Cardiac muscle cell (in vitro differentiated cells and primary cell): ENCODE results near the gene LHB. TPM values are rescaled to one million over a fixed set of nuclear protein-coding genes. Genes with fewer than 3 reads are reported as not detected.
A peak's percentile ranks its signal among the peaks of the same experiment; 100 is the strongest.

Experiments
- DNase-seq, 2 donors: peaks; one replicate each; pipeline versions ENCODE4 v3.0.0 to v3.0.0-alpha.2; 2010 to 2017; ENCODE audit warnings: low read depth in 1 of 2, low spot score in 1 of 2
- H3K27ac ChIP-seq: fragments of 200-600 bp; sonication (generic); 2 replicates; pipeline ENCODE4 v1.5.1; 2016
- H3K27me3 ChIP-seq: fragments of 200-600 bp; sonication (generic); 2 replicates; pipeline ENCODE4 v1.6.0; 2016; ENCODE audit warnings: control low read depth
- H3K36me3 ChIP-seq: fragments of 200-600 bp; sonication (generic); 2 replicates; pipeline ENCODE4 v1.5.1; 2016; ENCODE audit warnings: control low read depth
- H3K4me1 ChIP-seq: fragments of 200-600 bp; sonication (generic); 2 replicates; pipeline ENCODE4 v1.8.1; 2017; ENCODE audit warnings: low read depth, mild to moderate bottlenecking, mixed run types
- H3K4me3 ChIP-seq: fragments of 200-600 bp; sonication (generic); 2 replicates; pipeline ENCODE4 v1.5.1; 2016; ENCODE audit warnings: mild to moderate bottlenecking
- H3K9me3 ChIP-seq: fragments of 200-600 bp; sonication (generic); 2 replicates; pipeline ENCODE4 v1.5.1; 2017; ENCODE audit warnings: low read depth, mild to moderate bottlenecking, control low read depth
- CTCF ChIP-seq: IDR thresholded peaks from 2 replicates; pipeline ENCODE4 v1.5.1; 2012; ENCODE audit warnings: low read depth, mild to moderate bottlenecking, low read length
- polyA plus RNA-seq: library from polyadenylated mRNA; unstranded; fragments of >200 nt; fragmentation: Nextera tagmentation; extraction: Ambion mirVana; gene quantifications from 2 replicates; pipeline ENCODE4 v1.2.1, GENCODE V29; 2016
- total RNA-seq: library from RNA; depleted of rRNA; stranded (reverse); fragments of >200 nt; gene quantifications from 2 replicates; pipeline ENCODE4 v1.2.3, GENCODE V29; 2016

The LHB gene
- total and polyA plus RNA-seq, 2 experiments from 2014 or later, result 1.8 TPM; not detected in 1

GRCh38 chr19:48988286-48988685 lies 28.6 kb downstream of the LHB start:
- no peak for DNase-seq
- TF ChIP-seq CTCF, result no peak
- Histone ChIP-seq H3K4me3 (no peak overlapping the region), H3K27ac (no peak overlapping the region), H3K36me3 (peaks cover 41% of the 10 kb centered on the region), H3K4me1 (peaks cover 10% of the 10 kb centered on the region), H3K9me3 (no peaks in the 10 kb centered on the region), H3K27me3 (no peaks in the 10 kb centered on the region)

- Histone ChIP-seq H3K27ac (peak overlapping the region; percentile 13), H3K9me3 (no peaks in the 10 kb centered on the region), H3K4me1 (peaks cover 10% of the 10 kb centered on the region), H3K4me3 (no peak overlapping the region), H3K27me3 (no peaks in the 10 kb centered on the region), H3K36me3 (peaks cover 49% of the 10 kb centered on the region)
- no peak for DNase-seq
- no peak for TF ChIP-seq CTCF
Observed at GRCh38 chr19:48987323-48987722, 29.6 kb downstream of the LHB start.

- no peak overlapping the region for H3K4me3 ChIP-seq
- H3K4me1 ChIP-seq, result peaks cover 1% of the 10 kb centered on the region
- no peak for TF ChIP-seq CTCF
- DNase-seq, result no peak
- H3K9me3 ChIP-seq, result no peaks in the 10 kb centered on the region
- H3K27me3 ChIP-seq, result no peaks in the 10 kb centered on the region
- peaks cover 49% of the 10 kb centered on the region for H3K36me3 ChIP-seq
- no peak overlapping the region for H3K27ac ChIP-seq
Observed at GRCh38 chr19:48986211-48986610, 30.7 kb downstream of the LHB start.

- TF ChIP-seq CTCF, result no peak
- H3K4me1 ChIP-seq, result no peaks in the 10 kb centered on the region
- no peak for DNase-seq
- H3K27me3 ChIP-seq, result no peaks in the 10 kb centered on the region
- H3K36me3 ChIP-seq, result peaks cover 53% of the 10 kb centered on the region
- H3K27ac ChIP-seq, result no peak overlapping the region
- H3K4me3 ChIP-seq, result no peak overlapping the region
- no peaks in the 10 kb centered on the region for H3K9me3 ChIP-seq
Observed at GRCh38 chr19:48985711-48986110, 31.2 kb downstream of the LHB start.

GRCh38 chr19:48982280-48982679 lies 34.6 kb downstream of the LHB start:
- DNase-seq, result peak in 1 of 2 donors; percentile 20
- H3K27me3 ChIP-seq, result no peaks in the 10 kb centered on the region
- no peak for TF ChIP-seq CTCF
- peaks cover 2% of the 10 kb centered on the region for H3K4me1 ChIP-seq
- H3K36me3 ChIP-seq, result peaks cover 47% of the 10 kb centered on the region
- H3K4me3 ChIP-seq, result no peak overlapping the region
- no peak overlapping the region for H3K27ac ChIP-seq
- no peaks in the 10 kb centered on the region for H3K9me3 ChIP-seq

- Histone ChIP-seq H3K36me3 (peaks cover 30% of the 10 kb centered on the region), H3K9me3 (no peaks in the 10 kb centered on the region)
Observed at GRCh38 chr19:48977061-48977460, 39.8 kb downstream of the LHB start.

More at GRCh38 chr19:48977061-48977460, 39.8 kb downstream of the LHB start:
- H3K4me3 ChIP-seq, result no peak overlapping the region
- no peak for DNase-seq
- H3K4me1 ChIP-seq, result peaks cover 2% of the 10 kb centered on the region
- H3K27me3 ChIP-seq, result no peaks in the 10 kb centered on the region
- no peak overlapping the region for H3K27ac ChIP-seq
- TF ChIP-seq CTCF, result no peak
